Endothelial cell of umbilical vein (primary cell): ENCODE measurements around the gene MCC. TPM values are rescaled to one million over a fixed set of nuclear protein-coding genes. Genes with fewer than 3 reads are reported as not detected.

Experiments used
- BruUV-seq: library from RNA; stranded (reverse); fragments of 400-500 nt; replicated peaks from 2 replicates; lab custom pipeline; 2021; lab: Mats Ljungman, UMichigan
- CTCF ChIA-PET: fragments of 300-600, 350-600 bp; sonication (Branson Sonifier 250); formaldehyde crosslinking; loops from one replicate; lab custom pipeline; 2021; ENCODE audit warnings: antibody characterized with exemption, inconsistent platforms; lab: Charles Lee
- POLR2A ChIA-PET: fragments of 300-600, 350-600 bp; sonication (Branson Sonifier 250); formaldehyde crosslinking; loops from one replicate; lab custom pipeline; 2021; ENCODE audit warnings: antibody characterized with exemption, inconsistent platforms; lab: Charles Lee
- DNase-seq: peaks from one replicate; pipeline ENCODE4 v3.0.0-alpha.2; 2011; ENCODE audit warnings: low read depth, low spot score
- FAIRE-seq: peaks from 2 replicates; lab custom pipeline; 2011; peaks lifted over from hg19 to GRCh38; lab: Jason Lieb, UNC
- H2AFZ ChIP-seq: 2 replicates; pipeline ENCODE4 v1.6.0; 2012; ENCODE audit warnings: low read depth, low read length, control low read depth, inconsistent platforms
- H3K27ac ChIP-seq: 2 replicates; pipeline ENCODE4 v1.5.1; 2011; ENCODE audit warnings: low read depth, mild to moderate bottlenecking, control low read depth, low read length, moderate library complexity; ENCODE audit not compliant: insufficient read depth
- H3K27me3 ChIP-seq, 2 experiments: 2 replicates each; pipeline versions ENCODE4 v1.6.0 to v1.6.1; 2011; ENCODE audit warnings: low read length in 2 of 2, mixed read lengths in 1 of 2; ENCODE audit not compliant: control insufficient read depth in 2 of 2, insufficient read depth in 2 of 2
- H3K36me3 ChIP-seq, 2 experiments: 2 replicates in 1 of 2; 3 replicates in 1 of 2; pipeline ENCODE4 v1.5.1; 2011; ENCODE audit warnings: low read length in 2 of 2, mild to moderate bottlenecking in 1 of 2, moderate library complexity in 1 of 2; ENCODE audit not compliant: control insufficient read depth in 2 of 2, insufficient read depth in 2 of 2; ENCODE audit errors: extremely low read depth in 1 of 2
- H3K4me1 ChIP-seq: 3 replicates; pipeline ENCODE4 v1.5.1; 2011; ENCODE audit warnings: mild to moderate bottlenecking, low read length; ENCODE audit not compliant: control insufficient read depth, insufficient read depth; ENCODE audit errors: extremely low read depth
- H3K4me2 ChIP-seq: 2 replicates; pipeline ENCODE4 v1.6.1; 2011; ENCODE audit warnings: low read length, control low read depth, mixed read lengths; ENCODE audit not compliant: insufficient read depth
- H3K4me3 ChIP-seq, 3 experiments: fragments of 200-600 bp in 1 of 3; sonication (generic), shearing (Covaris generic) in 1 of 3; replicated peaks in 1 of 3; 2 replicates each; pipeline ENCODE4 v1.5.1; 2011 to 2016; ENCODE audit warnings: control low read depth in 3 of 3, low read length in 3 of 3, mild to moderate bottlenecking in 2 of 3, inconsistent platforms in 1 of 3, low read depth in 1 of 3, moderate library complexity in 1 of 3; ENCODE audit not compliant: insufficient read depth in 1 of 3
- H3K79me2 ChIP-seq: 2 replicates; pipeline ENCODE4 v1.6.0; 2012; ENCODE audit warnings: low read length, inconsistent platforms; ENCODE audit not compliant: control insufficient read depth, insufficient read depth
- H3K9ac ChIP-seq: replicated peaks from 2 replicates; pipeline ENCODE3; 2011; ENCODE audit warnings: low read length, control low read depth; ENCODE audit not compliant: insufficient read depth; ENCODE audit errors: extremely low read depth
- H3K9me1 ChIP-seq: replicated peaks from 3 replicates; pipeline ENCODE4 v1.6.0; 2011; ENCODE audit warnings: mild to moderate bottlenecking, low read length; ENCODE audit not compliant: control insufficient read depth, insufficient read depth; ENCODE audit errors: extremely low read depth
- H3K9me3 ChIP-seq: replicated peaks from 2 replicates; pipeline ENCODE4 v1.5.1; 2012; ENCODE audit warnings: low read length, inconsistent platforms; ENCODE audit not compliant: control insufficient read depth, insufficient read depth
- H4K20me1 ChIP-seq: replicated peaks from 2 replicates; pipeline ENCODE3; 2011; ENCODE audit warnings: mild to moderate bottlenecking, low read length; ENCODE audit not compliant: control insufficient read depth, insufficient read depth; ENCODE audit errors: extremely low read depth
- EZH2 ChIP-seq: IDR thresholded peaks from 2 replicates; pipeline ENCODE4 v1.6.1; 2012; ENCODE audit warnings: borderline replicate concordance, low read depth, mild to moderate bottlenecking, moderate library complexity, low read length, inconsistent platforms; ENCODE audit not compliant: severe bottlenecking
- FOS ChIP-seq: IDR thresholded peaks from 2 replicates; pipeline ENCODE4 v1.6.1; 2011; ENCODE audit warnings: mild to moderate bottlenecking, low read length, moderate library complexity, borderline replicate concordance; ENCODE audit not compliant: insufficient read depth
- GATA2 ChIP-seq: IDR thresholded peaks from 2 replicates; pipeline ENCODE4 v1.7.0; 2011; ENCODE audit warnings: low read depth, mild to moderate bottlenecking, moderate library complexity, mixed read lengths, low read length; ENCODE audit not compliant: insufficient read length, insufficient read depth
- JUN ChIP-seq: IDR thresholded peaks from 2 replicates; pipeline ENCODE4 v1.6.1; 2011; ENCODE audit warnings: borderline replicate concordance, low read depth; ENCODE audit not compliant: insufficient read length, insufficient read depth
- MYC ChIP-seq: IDR thresholded peaks from one replicate; pipeline ENCODE4 v1.6.1; 2011; ENCODE audit warnings: mild to moderate bottlenecking, low read depth, low read length
- POLR2A ChIP-seq: IDR thresholded peaks from 2 replicates; pipeline ENCODE4 v1.6.1; 2012; ENCODE audit warnings: low read depth, mild to moderate bottlenecking, control low read depth, low read length
- POLR2AphosphoS5 ChIP-seq: IDR thresholded peaks from 2 replicates; pipeline ENCODE4 v1.6.1; 2012; ENCODE audit warnings: low read depth, mild to moderate bottlenecking, control low read depth, low read length, moderate library complexity; ENCODE audit not compliant: insufficient read depth
- dilution Hi-C: fragments of 300-500 bp; cut with MboI; formaldehyde crosslinking; loops from one replicate; pipeline ENCODE4 v1.15.0; 2019; ENCODE audit warnings: low sequenced_read_pairs; ENCODE audit not compliant: extremely low pct_ligation_motif_present
- intact Hi-C: fragments of 100-400 bp; cut with micrococcal nuclease; formaldehyde crosslinking; loops from one replicate; pipeline ENCODE4 v1.10.0; 2022
- polyA plus RNA-seq, 4 experiments: library from polyadenylated mRNA; depleted of rRNA in 3 of 4; stranded (reverse) in 3 of 4; unstranded in 1 of 4; fragments of >200 nt; gene quantifications; 2 replicates each; pipeline versions ENCODE4 v1.2.1 to v1.2.3, GENCODE V29; 2011 to 2012; ENCODE audit warnings: missing spikeins in 1 of 4
- total RNA-seq: library from RNA; stranded (reverse); gene quantifications from 2 replicates; pipeline ENCODE4 v1.2.3, GENCODE V29; 2021
- TF ChIP-seq, protein P1 (sequence below): IDR thresholded peaks from 2 replicates; pipeline ENCODE4 v1.6.1; 2011; ENCODE audit not compliant: insufficient read depth, insufficient read length
- TF ChIP-seq, protein P2 (sequence below), 2 donors: IDR thresholded peaks; 1 replicate in 1 of 2; 2 replicates in 1 of 2; pipeline ENCODE4 v1.5.1; 2011; ENCODE audit warnings: low read length in 2 of 2, mild to moderate bottlenecking in 2 of 2, moderate library complexity in 2 of 2, control low read depth in 1 of 2, inconsistent platforms in 1 of 2, low read depth in 1 of 2; ENCODE audit not compliant: insufficient read depth in 1 of 2; ENCODE audit errors: extremely low read depth in 1 of 2

The MCC gene
- total and polyA plus RNA-seq, 2 donors (not counting 3 experiments of a cell fraction or from before 2014, with no cell fraction given), result 6.9 to 27.5 TPM

DNA sequence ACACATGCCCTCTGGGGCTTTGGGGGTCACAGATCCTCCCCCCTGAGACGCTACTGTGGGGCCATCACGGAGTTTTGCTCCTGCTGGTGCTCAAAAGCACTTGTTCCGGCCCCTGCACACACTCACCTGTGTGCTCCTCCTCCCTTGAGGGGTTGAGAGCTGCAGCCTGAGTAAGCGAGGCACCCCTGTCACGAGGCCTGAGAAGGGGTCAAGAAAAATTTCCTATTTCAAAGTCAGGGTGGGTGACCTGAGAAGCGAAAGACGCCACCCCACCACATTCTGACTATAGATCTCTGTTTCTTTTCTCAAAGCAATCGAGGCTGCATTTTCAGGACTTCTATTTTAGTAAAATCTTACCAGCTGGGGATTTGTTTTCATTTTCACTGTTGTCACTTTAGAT, 373.2 kb downstream of the MCC start:
- Histone ChIP-seq H3K27ac (no peak overlapping the region), H3K9me1 (no peaks in the 10 kb centered on the region), H4K20me1 (no peaks in the 10 kb centered on the region), H3K4me1 (peaks cover 2% of the 10 kb centered on the region), H3K27me3 (no peaks in the 10 kb centered on the region), H3K36me3 (no peaks in the 10 kb centered on the region), H3K4me2 (no peak overlapping the region), H2AFZ (no peak overlapping the region), H3K9ac (no peak overlapping the region), H3K4me3 (no peak overlapping the region), H3K9me3 (no peaks in the 10 kb centered on the region), H3K79me2 (no peaks in the 10 kb centered on the region)
- ChIA-PET POLR2A (no interaction called here), CTCF (interaction anchor here (0.9 kb wide), 1 partner anchor 10 kb away, joined by 3 read pairs; no protein-coding TSS in a partner anchor)
- DNase-seq, result no peak
- dilution Hi-C loops (no loop called here), intact Hi-C loops (no loop called here)
- no peak for FAIRE-seq
- BruUV-seq, result no TSS peak
- TF ChIP-seq GATA2, result no peak

DNA sequence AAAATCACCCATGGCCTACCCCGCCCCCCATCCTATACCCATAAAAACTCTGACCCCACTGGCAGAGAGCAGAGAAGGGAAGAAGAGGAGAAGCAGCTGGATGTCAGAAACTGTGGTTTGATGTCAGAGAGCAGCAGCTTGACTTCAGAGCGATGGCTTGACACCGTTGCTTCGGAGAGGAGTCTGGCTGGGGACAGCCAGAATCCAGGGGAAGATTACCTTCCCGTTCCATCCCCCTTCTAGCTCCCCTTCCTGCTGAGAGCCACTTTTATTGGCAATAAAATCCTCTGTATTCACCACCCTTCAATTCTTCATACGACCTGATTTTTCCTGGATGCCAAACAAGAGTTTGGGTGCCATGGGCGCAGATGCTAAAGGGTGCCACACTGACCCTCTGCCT, 373.7 kb downstream of the MCC start:
- H3K4me2 ChIP-seq, result no peak overlapping the region
- no peak overlapping the region for H2AFZ ChIP-seq
- POLR2A ChIA-PET, result no interaction called here
- no peaks in the 10 kb centered on the region for H3K79me2 ChIP-seq
- H4K20me1 ChIP-seq, result no peaks in the 10 kb centered on the region
- CTCF ChIA-PET, result no interaction called here
- peaks cover 2% of the 10 kb centered on the region for H3K4me1 ChIP-seq
- TF ChIP-seq JUN (no peak), GATA2 (no peak), EZH2 (no peak), MYC (no peak), POLR2AphosphoS5 (no peak), FOS (no peak), POLR2A (no peak)
- TF ChIP-seq, protein P1, sequence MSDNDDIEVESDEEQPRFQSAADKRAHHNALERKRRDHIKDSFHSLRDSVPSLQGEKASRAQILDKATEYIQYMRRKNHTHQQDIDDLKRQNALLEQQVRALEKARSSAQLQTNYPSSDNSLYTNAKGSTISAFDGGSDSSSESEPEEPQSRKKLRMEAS, result no peak
- TF ChIP-seq, protein P2, sequence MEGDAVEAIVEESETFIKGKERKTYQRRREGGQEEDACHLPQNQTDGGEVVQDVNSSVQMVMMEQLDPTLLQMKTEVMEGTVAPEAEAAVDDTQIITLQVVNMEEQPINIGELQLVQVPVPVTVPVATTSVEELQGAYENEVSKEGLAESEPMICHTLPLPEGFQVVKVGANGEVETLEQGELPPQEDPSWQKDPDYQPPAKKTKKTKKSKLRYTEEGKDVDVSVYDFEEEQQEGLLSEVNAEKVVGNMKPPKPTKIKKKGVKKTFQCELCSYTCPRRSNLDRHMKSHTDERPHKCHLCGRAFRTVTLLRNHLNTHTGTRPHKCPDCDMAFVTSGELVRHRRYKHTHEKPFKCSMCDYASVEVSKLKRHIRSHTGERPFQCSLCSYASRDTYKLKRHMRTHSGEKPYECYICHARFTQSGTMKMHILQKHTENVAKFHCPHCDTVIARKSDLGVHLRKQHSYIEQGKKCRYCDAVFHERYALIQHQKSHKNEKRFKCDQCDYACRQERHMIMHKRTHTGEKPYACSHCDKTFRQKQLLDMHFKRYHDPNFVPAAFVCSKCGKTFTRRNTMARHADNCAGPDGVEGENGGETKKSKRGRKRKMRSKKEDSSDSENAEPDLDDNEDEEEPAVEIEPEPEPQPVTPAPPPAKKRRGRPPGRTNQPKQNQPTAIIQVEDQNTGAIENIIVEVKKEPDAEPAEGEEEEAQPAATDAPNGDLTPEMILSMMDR (IDR thresholded peaks at IDR 0.05; ENCODE audit: extremely low read depth in 1 of 2, insufficient read depth in 1 of 2, low read depth in 1 of 2, low read length in 2 of 2), result no peak
- no peaks in the 10 kb centered on the region for H3K9me3 ChIP-seq
- DNase-seq (no peak), FAIRE-seq (no peak)
- no peaks in the 10 kb centered on the region for H3K36me3 ChIP-seq
- dilution Hi-C loops, result no loop called here
- intact Hi-C loops, result no loop called here
- H3K9ac ChIP-seq, result no peak overlapping the region
- H3K9me1 ChIP-seq, result no peaks in the 10 kb centered on the region
- no peaks in the 10 kb centered on the region for H3K27me3 ChIP-seq
- H3K27ac ChIP-seq, result no peak overlapping the region
- no peak overlapping the region for H3K4me3 ChIP-seq
- BruUV-seq, result no TSS peak
